ENCODE measurements around the gene CFAP90. TPM values are rescaled to one million over a fixed set of nuclear protein-coding genes. Genes with fewer than 3 reads are reported as not detected.

The CFAP90 gene
- total and polyA plus RNA-seq, 8 donors, result 0.55 to 1.3 (median 1.0) TPM; not detected in 4

DNA sequence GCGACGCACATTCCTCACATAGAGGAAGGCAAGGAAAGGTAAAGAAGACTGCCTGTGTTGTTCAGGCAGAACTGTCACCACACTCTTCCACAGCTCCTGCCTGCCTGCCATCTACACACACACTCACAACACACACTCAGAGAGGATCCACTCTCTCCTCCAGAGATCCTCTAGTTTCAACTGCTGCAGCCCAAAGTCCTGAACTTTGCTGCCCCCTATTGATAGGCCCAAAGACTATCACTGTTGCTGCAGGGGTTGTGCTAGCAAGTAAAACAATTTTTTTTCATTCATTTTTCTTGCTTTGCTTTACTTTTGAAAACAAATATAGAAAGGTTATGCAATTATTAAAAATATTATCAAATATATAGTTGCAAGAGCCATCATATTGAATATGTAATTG lies 5.9 kb upstream of the CFAP90 start:
- TF ChIP-seq, protein P1, sequence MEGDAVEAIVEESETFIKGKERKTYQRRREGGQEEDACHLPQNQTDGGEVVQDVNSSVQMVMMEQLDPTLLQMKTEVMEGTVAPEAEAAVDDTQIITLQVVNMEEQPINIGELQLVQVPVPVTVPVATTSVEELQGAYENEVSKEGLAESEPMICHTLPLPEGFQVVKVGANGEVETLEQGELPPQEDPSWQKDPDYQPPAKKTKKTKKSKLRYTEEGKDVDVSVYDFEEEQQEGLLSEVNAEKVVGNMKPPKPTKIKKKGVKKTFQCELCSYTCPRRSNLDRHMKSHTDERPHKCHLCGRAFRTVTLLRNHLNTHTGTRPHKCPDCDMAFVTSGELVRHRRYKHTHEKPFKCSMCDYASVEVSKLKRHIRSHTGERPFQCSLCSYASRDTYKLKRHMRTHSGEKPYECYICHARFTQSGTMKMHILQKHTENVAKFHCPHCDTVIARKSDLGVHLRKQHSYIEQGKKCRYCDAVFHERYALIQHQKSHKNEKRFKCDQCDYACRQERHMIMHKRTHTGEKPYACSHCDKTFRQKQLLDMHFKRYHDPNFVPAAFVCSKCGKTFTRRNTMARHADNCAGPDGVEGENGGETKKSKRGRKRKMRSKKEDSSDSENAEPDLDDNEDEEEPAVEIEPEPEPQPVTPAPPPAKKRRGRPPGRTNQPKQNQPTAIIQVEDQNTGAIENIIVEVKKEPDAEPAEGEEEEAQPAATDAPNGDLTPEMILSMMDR (IDR thresholded peaks at IDR 0.05), result peak in 4 of 7 experiments; percentile 27 to 55 (median 40)
- no peak for TF ChIP-seq EP300 (IDR thresholded peaks at IDR 0.05)
- DNase-seq, result peak in 1 of 2 donors; percentile 61
- Histone ChIP-seq H3K27me3 (no peaks in the 10 kb centered on the region), H3K4me1 (peaks cover 0 to 10% (median 5%) of the 10 kb centered on the region in 4 donors), H3K9me3 (no peaks in the 10 kb centered on the region), H3K4me3 (no peak overlapping the region), H3K27ac (no peak overlapping the region), H3K36me3 (peaks cover 19 to 45% (median 44%) of the 10 kb centered on the region in 4 donors)
- WGBS, 5 donors, result 94 to 100% (median 98%) methylated on average over 2 of the region's 2 CpGs
- intact Hi-C loops (cut with DNase I; ENCODE audit: low total_unique reads), result no loop called here

- no peak for TF ChIP-seq EP300 (IDR thresholded peaks at IDR 0.05)
- TF ChIP-seq, protein P1 (IDR thresholded peaks at IDR 0.05), result no peak
- TF ChIP-seq POLR2A (IDR thresholded peaks at IDR 0.05), result no peak
- no peak for TF ChIP-seq POLR2AphosphoS5 (IDR thresholded peaks at IDR 0.05)
- H3K27me3 ChIP-seq, result peaks cover 0 to 7% (median 0%) of the 10 kb centered on the region in 3 donors
- H3K4me1 ChIP-seq, result peaks cover 5 to 22% (median 16%) of the 10 kb centered on the region in 4 donors
- intact Hi-C loops (cut with DNase I; ENCODE audit: low total_unique reads), result no loop called here
- 56 to 75% (median 67%) methylated on average over 3 of the region's 3 CpGs for WGBS, 5 donors
- H3K4me3 ChIP-seq, result no peak overlapping the region
- no peak overlapping the region for H3K27ac ChIP-seq
- no peaks in the 10 kb centered on the region for H3K9me3 ChIP-seq
- H3K36me3 ChIP-seq, result peaks cover 12 to 33% (median 31%) of the 10 kb centered on the region in 4 donors
- no peak for DNase-seq
Measured at GRCh38 chr5:7855611-7856010, 4.7 kb upstream of the CFAP90 start.

GRCh38 chr5:7852988-7853387 lies 2.1 kb upstream of the CFAP90 start:
- TF ChIP-seq POLR2A (IDR thresholded peaks at IDR 0.05) (no peak), EP300 (IDR thresholded peaks at IDR 0.05) (no peak), POLR2AphosphoS5 (IDR thresholded peaks at IDR 0.05) (no peak)
- TF ChIP-seq, protein P1 (IDR thresholded peaks at IDR 0.05), result no peak
- intact Hi-C loops (cut with DNase I; ENCODE audit: low total_unique reads), result no loop called here
- no peak overlapping the region for H3K27ac ChIP-seq

GRCh38 chr5:7852542-7852941 lies 1.6 kb upstream of the CFAP90 start:
- WGBS, 5 donors, result 58 to 70% (median 62%) methylated on average over 1 of the region's 1 CpG
- H3K27me3 ChIP-seq, result peaks cover 0 to 35% (median 14%) of the 10 kb centered on the region in 3 donors
- no peaks in the 10 kb centered on the region for H3K9me3 ChIP-seq
- peak in 1 of 2 donors; percentile 23 for DNase-seq
- H3K27ac ChIP-seq, result peak overlapping the region in 3 of 5 donors; percentile 35 to 60 (median 55)
- no peak for TF ChIP-seq POLR2AphosphoS5 (IDR thresholded peaks at IDR 0.05)
- no peak for TF ChIP-seq POLR2A (IDR thresholded peaks at IDR 0.05)
- TF ChIP-seq, protein P1 (IDR thresholded peaks at IDR 0.05), result no peak
- TF ChIP-seq EP300 (IDR thresholded peaks at IDR 0.05), result no peak
- H3K4me3 ChIP-seq, result no peak overlapping the region
- peaks cover 0 to 2% (median 1%) of the 10 kb centered on the region in 4 donors for H3K36me3 ChIP-seq
- H3K4me1 ChIP-seq, result peaks cover 14 to 35% (median 29%) of the 10 kb centered on the region in 4 donors
- intact Hi-C loops (cut with DNase I; ENCODE audit: low total_unique reads), result no loop called here

More at GRCh38 chr5:7852988-7853387, 2.1 kb upstream of the CFAP90 start:
- peaks cover 0 to 6% (median 6%) of the 10 kb centered on the region in 4 donors for H3K36me3 ChIP-seq
- 78 to 85% (median 82%) methylated on average over 2 of the region's 2 CpGs for WGBS, 5 donors
- peaks cover 14 to 35% (median 29%) of the 10 kb centered on the region in 4 donors for H3K4me1 ChIP-seq
- no peak overlapping the region for H3K4me3 ChIP-seq
- H3K27me3 ChIP-seq, result peaks cover 0 to 32% (median 14%) of the 10 kb centered on the region in 3 donors
- no peaks in the 10 kb centered on the region for H3K9me3 ChIP-seq
- DNase-seq, result no peak

Measured in stomach (tissue), 9 donors.